Memory B cell (primary cell): ENCODE results near the gene GLI3.

Experiments
- ATAC-seq: fragments of 150-1000 bp; cut with Tn5 transposase; 2 replicates; pipeline ENCODE4 v1.10.0; 2021; ENCODE audit warnings: low read depth, mild to moderate bottlenecking, moderate library complexity
- DNase-seq, 2 donors: peaks; one replicate each; pipeline ENCODE4 v3.0.0; 2022; ENCODE audit warnings: low spot score in 2 of 2
- H3K27ac Mint-ChIP-seq: one replicate; pipeline ENCODE4 v1.8.0; 2022; ENCODE audit warnings: mild to moderate bottlenecking, moderate library complexity, mixed read lengths
- H3K27me3 Mint-ChIP-seq: one replicate; pipeline ENCODE4 v1.8.0; 2022; ENCODE audit warnings: mixed read lengths
- H3K36me3 Mint-ChIP-seq: one replicate; pipeline ENCODE4 v1.8.0; 2022; ENCODE audit warnings: mild to moderate bottlenecking, mixed read lengths
- H3K4me1 Mint-ChIP-seq: one replicate; pipeline ENCODE4 v1.8.0; 2022; ENCODE audit warnings: mixed read lengths
- H3K4me3 Mint-ChIP-seq: one replicate; pipeline ENCODE4 v1.8.0; 2022; ENCODE audit warnings: mild to moderate bottlenecking, moderate library complexity, mixed read lengths
- H3K9me3 Mint-ChIP-seq: one replicate; pipeline ENCODE4 v1.8.0; 2022; ENCODE audit warnings: mixed read lengths

The GLI3 gene

GRCh38 chr7:42011846-42012245, 225.2 kb downstream of the GLI3 start:
- no peaks in the 10 kb centered on the region for H3K4me1 Mint-ChIP-seq
- no peak for ATAC-seq
- DNase-seq: no peak
- H3K27ac Mint-ChIP-seq: no peak overlapping the region
- H3K36me3 Mint-ChIP-seq: peaks cover 8% of the 10 kb centered on the region
- H3K4me3 Mint-ChIP-seq: no peak overlapping the region
- peaks cover 11% of the 10 kb centered on the region for H3K27me3 Mint-ChIP-seq
- peaks cover 9% of the 10 kb centered on the region for H3K9me3 Mint-ChIP-seq

- Mint-ChIP-seq H3K4me3 (no peak overlapping the region), H3K4me1 (no peaks in the 10 kb centered on the region), H3K27ac (no peak overlapping the region), H3K27me3 (peaks cover 7% of the 10 kb centered on the region), H3K9me3 (peaks cover 9% of the 10 kb centered on the region), H3K36me3 (peaks cover 6% of the 10 kb centered on the region)
- no peak for ATAC-seq
- no peak for DNase-seq
These were observed 226.3 kb downstream of the GLI3 start for GRCh38 chr7:42010751-42011150.

GRCh38 chr7:42006801-42007513, 230.1 kb downstream of the GLI3 start:
- Mint-ChIP-seq H3K27me3 (peaks cover 1% of the 10 kb centered on the region), H3K4me3 (no peak overlapping the region), H3K27ac (no peak overlapping the region), H3K36me3 (no peaks in the 10 kb centered on the region), H3K9me3 (no peaks in the 10 kb centered on the region), H3K4me1 (no peaks in the 10 kb centered on the region)
- ATAC-seq: no peak
- no peak for DNase-seq

DNA sequence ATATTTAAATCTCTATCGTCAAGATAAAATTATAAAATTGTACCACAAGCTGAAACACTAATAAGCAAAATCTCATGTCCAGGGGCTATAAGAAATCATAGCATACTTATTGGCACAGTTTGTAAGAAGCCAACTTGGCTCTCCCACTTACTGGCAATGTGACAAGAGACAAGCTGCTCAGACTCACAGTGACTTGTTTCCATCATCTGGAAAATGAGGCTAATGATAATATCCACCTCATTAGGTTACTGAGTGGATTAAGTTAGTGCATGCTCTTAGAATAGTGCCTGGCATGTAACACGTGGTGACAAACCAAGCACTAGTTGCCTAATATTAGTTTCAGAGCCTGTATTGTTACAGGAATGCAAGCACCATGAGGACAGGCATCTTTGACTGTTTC, 234.4 kb downstream of the GLI3 start:
- no peak overlapping the region for H3K27ac Mint-ChIP-seq
- H3K36me3 Mint-ChIP-seq: no peaks in the 10 kb centered on the region
- peaks cover 11% of the 10 kb centered on the region for H3K27me3 Mint-ChIP-seq
- peaks cover 3% of the 10 kb centered on the region for H3K4me1 Mint-ChIP-seq
- DNase-seq: no peak
- no peaks in the 10 kb centered on the region for H3K9me3 Mint-ChIP-seq
- no peak overlapping the region for H3K4me3 Mint-ChIP-seq
- no peak for ATAC-seq

- no peak for DNase-seq
- Mint-ChIP-seq H3K4me3 (no peak overlapping the region), H3K9me3 (no peaks in the 10 kb centered on the region), H3K36me3 (no peaks in the 10 kb centered on the region), H3K4me1 (peaks cover 3% of the 10 kb centered on the region), H3K27me3 (peaks cover 13% of the 10 kb centered on the region), H3K27ac (no peak overlapping the region)
- ATAC-seq: no peak
These were observed 237.2 kb downstream of the GLI3 start for GRCh38 chr7:41999736-42000283.

- DNase-seq (no peak), ATAC-seq (no peak)
- Mint-ChIP-seq H3K27me3 (peaks cover 13% of the 10 kb centered on the region), H3K36me3 (no peaks in the 10 kb centered on the region), H3K27ac (no peak overlapping the region), H3K4me1 (peaks cover 3% of the 10 kb centered on the region), H3K9me3 (no peaks in the 10 kb centered on the region), H3K4me3 (no peak overlapping the region)
These were observed 239.0 kb downstream of the GLI3 start for GRCh38 chr7:41998041-41998440.

DNA sequence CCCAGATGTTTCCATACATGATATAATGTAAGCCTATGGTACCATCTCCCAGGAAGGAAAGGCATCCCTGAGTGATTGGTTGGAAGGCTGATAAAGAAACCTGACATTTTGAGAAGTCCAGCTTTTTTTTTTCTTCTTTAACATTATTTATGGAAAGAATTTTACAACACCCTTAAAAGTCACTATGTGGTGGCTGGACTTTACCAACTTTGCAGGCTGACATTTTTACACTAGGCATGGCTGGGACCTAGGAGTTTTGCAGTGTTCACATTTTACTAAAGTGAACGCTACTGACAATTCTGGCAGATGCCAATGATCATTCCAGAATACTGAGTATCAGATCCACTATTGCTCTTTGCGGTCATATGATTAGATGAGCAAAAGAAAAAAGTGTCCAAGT, 239.9 kb downstream of the GLI3 start:
- Mint-ChIP-seq H3K27me3 (peaks cover 13% of the 10 kb centered on the region), H3K4me1 (peaks cover 3% of the 10 kb centered on the region)

DNA sequence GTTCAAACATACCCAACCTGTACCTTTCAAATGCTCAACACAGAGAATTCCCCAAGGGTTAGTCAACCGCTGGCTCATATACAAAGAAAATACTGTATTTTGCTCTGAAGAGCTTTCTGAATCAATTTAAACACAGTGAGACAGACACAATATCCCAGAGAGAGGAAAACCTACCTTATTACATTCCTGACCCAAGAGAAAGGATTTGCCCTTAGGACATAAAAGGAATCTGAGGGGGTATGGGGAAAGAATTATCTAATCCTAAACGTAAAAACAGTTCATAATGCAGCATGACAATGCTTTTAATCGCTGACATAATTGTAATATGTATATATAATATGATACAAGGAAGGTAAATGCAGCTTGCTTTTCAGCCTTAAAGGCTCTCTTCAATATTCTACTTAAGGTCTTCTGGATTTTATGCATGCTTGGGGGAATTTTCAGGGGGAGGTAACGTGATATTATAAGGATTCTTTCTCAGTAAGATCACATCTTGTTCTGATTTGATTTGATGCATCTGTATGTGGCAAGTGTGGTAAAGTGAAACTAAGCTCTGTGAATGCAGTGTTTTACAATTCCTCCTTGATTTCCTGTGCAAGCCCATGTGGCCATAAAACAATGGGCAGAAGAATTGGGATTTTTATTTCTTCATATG, 240.5 kb downstream of the GLI3 start:
- H3K27ac Mint-ChIP-seq: no peak overlapping the region
- H3K9me3 Mint-ChIP-seq: no peaks in the 10 kb centered on the region
- ATAC-seq (no peak), DNase-seq (no peak)
- H3K4me1 Mint-ChIP-seq: peaks cover 3% of the 10 kb centered on the region
- H3K36me3 Mint-ChIP-seq: no peaks in the 10 kb centered on the region
- no peak overlapping the region for H3K4me3 Mint-ChIP-seq
- H3K27me3 Mint-ChIP-seq: peaks cover 14% of the 10 kb centered on the region

More for the DNA sequence above, 239.9 kb downstream of the GLI3 start:
- Mint-ChIP-seq H3K4me3 (no peak overlapping the region), H3K9me3 (no peaks in the 10 kb centered on the region), H3K36me3 (no peaks in the 10 kb centered on the region), H3K27ac (no peak overlapping the region)
- no peak for ATAC-seq
- no peak for DNase-seq

- Mint-ChIP-seq H3K4me1 (peaks cover 3% of the 10 kb centered on the region), H3K4me3 (no peak overlapping the region), H3K9me3 (no peaks in the 10 kb centered on the region), H3K36me3 (no peaks in the 10 kb centered on the region), H3K27me3 (peaks cover 15% of the 10 kb centered on the region), H3K27ac (no peak overlapping the region)
- ATAC-seq: no peak
- no peak for DNase-seq
These were observed 241.3 kb downstream of the GLI3 start for GRCh38 chr7:41995632-41996271.

GRCh38 chr7:41994746-41995110, 242.3 kb downstream of the GLI3 start:
- no peaks in the 10 kb centered on the region for H3K36me3 Mint-ChIP-seq
- H3K4me1 Mint-ChIP-seq: peaks cover 3% of the 10 kb centered on the region
- no peak overlapping the region for H3K27ac Mint-ChIP-seq
- no peak overlapping the region for H3K4me3 Mint-ChIP-seq
- no peak for DNase-seq
- H3K9me3 Mint-ChIP-seq: no peaks in the 10 kb centered on the region
- no peak for ATAC-seq
- peaks cover 11% of the 10 kb centered on the region for H3K27me3 Mint-ChIP-seq

GRCh38 chr7:41994036-41994745, 242.8 kb downstream of the GLI3 start:
- H3K4me1 Mint-ChIP-seq: peaks cover 3% of the 10 kb centered on the region
- H3K36me3 Mint-ChIP-seq: no peaks in the 10 kb centered on the region
- H3K27ac Mint-ChIP-seq: no peak overlapping the region
- ATAC-seq (no peak), DNase-seq (no peak)
- peaks cover 7% of the 10 kb centered on the region for H3K27me3 Mint-ChIP-seq
- H3K9me3 Mint-ChIP-seq: no peaks in the 10 kb centered on the region
- H3K4me3 Mint-ChIP-seq: no peak overlapping the region

- Mint-ChIP-seq H3K27ac (no peak overlapping the region), H3K4me1 (no peaks in the 10 kb centered on the region), H3K36me3 (no peaks in the 10 kb centered on the region), H3K4me3 (no peak overlapping the region), H3K27me3 (peaks cover 3% of the 10 kb centered on the region), H3K9me3 (no peaks in the 10 kb centered on the region)
- DNase-seq: no peak
- no peak for ATAC-seq
These were observed 243.8 kb downstream of the GLI3 start for GRCh38 chr7:41992881-41993867.

DNA sequence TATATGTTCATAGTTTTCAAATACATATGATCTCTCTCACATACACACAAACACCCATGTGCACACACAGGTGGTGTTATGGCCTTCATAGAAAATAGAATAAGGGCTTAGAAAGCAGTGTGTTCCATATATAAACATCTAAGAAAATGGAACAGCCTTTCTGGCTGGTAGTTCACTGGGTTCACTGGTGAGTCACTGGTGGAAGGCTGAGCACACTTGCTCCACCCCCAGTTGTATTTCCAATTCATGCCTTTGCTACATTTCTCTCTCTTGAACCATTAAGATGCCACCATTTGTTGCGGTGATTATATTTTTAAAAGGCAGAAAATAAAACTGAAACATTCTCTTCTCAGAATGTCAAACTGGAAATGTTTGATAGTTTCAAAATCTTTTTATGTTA, 252.1 kb downstream of the GLI3 start:
- no peak for DNase-seq

More for the DNA sequence above, 252.1 kb downstream of the GLI3 start:
- H3K27me3 Mint-ChIP-seq: peaks cover 9% of the 10 kb centered on the region
- ATAC-seq: no peak
- H3K4me3 Mint-ChIP-seq: no peak overlapping the region
- no peaks in the 10 kb centered on the region for H3K9me3 Mint-ChIP-seq
- H3K4me1 Mint-ChIP-seq: no peaks in the 10 kb centered on the region
- H3K36me3 Mint-ChIP-seq: no peaks in the 10 kb centered on the region
- H3K27ac Mint-ChIP-seq: no peak overlapping the region
